ENCODE measurements around the gene C19orf38.

Gene C19orf38

DNA sequence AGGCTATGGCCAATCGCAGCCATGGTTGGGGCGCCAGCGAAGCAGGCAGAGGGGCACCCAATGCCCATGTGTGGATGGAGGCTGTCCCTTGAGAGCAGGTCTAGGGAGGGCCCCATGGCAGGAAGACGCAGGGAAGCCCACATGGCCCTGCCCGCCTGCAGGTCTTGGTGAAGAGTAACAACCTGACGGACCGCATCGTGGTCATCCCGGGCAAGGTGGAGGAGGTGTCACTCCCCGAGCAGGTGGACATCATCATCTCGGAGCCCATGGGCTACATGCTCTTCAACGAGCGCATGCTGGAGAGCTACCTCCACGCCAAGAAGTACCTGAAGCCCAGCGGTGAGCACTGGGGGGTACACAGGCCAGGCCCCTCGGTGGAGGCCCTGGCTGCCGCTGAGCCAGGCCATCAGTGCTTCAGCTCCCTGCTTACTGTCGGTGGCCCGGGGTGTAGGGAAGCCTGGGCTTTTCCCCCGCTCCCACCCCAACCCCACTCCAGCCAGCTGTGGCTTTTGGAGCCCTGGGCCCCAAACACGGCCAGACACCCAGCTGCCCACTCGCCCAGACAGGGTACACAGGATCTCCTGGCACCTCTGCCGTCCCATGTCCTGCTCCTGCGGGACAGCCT is 65.6 kb downstream of the C19orf38 start:
- no peak for DNase-seq

DNA sequence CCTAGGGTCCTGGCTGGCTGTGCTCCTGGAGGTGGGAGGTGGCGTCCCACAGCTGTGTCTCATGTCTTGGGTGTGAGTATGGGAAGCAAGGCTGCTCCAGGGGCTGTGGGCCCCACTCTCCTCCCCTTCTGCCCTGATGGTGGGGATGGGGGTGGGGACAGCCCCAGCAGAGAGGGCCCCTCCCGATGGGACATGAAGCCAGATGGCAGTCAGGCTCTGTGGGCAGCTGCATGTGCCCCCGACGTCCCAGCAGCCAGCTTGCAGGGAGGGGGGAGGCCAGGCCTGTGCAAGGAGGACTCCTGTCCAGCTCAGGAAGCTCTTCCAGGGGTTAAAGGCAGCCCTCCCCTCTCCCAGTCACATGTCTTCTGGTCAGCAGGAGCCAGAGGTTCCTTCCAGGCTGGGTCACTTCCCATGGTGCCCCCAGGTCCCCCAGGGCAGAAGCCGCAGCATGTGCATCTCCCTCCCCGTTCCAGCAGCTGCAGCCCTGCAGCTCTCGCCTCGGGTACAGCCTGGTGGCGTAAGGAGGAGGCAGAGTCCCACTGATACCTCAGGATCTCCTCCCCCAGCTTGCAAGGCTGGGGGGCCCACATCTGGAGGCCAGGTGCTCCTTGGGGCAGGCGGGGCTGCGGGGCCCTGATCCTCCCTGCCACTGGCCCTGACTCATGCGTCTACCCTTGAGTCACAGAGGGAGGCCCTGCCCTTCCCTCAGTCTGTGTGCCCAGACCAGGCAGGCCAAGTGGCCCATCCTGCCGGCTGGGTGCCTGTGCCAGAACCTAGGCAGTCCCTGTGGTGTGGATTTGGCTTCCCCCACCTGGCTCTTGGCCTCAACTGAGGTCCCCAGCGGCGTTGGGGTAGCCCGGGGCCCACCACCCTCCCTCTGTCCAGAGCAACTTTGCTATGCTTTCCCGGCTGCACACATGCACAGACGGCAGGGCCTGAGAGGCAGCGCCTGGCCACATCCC is 67.2 kb downstream of the C19orf38 start:
- no peak for DNase-seq

- no peak for DNase-seq
Observed at GRCh38 chr19:10916602-10917001, 68.4 kb downstream of the C19orf38 start.

DNA sequence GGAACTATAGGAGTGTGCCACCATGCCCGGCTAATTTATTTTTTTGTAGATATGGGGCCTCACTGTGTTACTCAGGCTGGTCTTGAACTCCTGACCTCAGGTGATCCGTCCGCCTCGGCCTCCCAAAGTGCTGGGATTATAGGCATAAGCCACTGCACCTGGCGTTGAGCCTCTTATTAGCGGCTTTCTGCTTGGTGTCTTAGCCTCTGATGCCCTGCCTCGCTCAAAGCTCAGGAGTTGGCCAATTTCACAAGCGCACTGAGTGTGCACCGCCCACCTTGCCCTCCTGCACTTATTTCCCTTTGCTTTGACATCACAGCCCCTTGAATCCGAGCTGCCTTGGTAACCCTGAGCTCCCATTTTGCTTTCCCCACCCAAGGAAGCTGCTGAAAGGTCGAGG is 70.1 kb downstream of the C19orf38 start:
- no peak for DNase-seq

Data from activated gamma-delta T cell (primary cell).